ENCODE measurements around the gene LRRC8B.
"Not testable (repeated sequence)": the region's sequence is repeated elsewhere in the genome, so short reads cannot be mapped to it uniquely, and the experiment has no call there.

Gene LRRC8B

GRCh38 chr1:89503690-89504089 lies 20.9 kb upstream of the LRRC8B start:
- H3K4me2 ChIP-seq (ENCODE audit: low read length), result no peak overlapping the region

DNA sequence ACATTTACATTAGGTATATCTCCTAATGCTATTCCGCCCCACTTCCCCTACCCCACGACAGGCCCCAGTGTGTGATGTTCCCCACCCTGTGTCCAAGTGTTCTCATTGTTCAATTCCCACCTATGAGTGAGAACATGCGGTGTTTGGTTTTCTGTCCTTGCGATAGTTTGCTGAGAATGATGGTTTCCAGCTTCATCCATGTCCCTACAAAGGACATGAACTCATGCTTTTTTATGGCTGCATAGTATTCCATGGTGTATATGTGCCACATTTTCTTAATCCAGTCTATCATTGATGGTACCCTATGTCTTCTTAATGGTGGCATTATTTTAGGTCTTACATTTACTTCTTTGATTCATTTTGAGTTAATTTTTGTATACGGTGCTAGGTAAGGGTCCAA lies 14.6 kb upstream of the LRRC8B start:
- H4K20me1 ChIP-seq (ENCODE audit: insufficient read depth, low read length); H3K4me2 ChIP-seq (ENCODE audit: low read length); H3K4me3 ChIP-seq (ENCODE audit: low read length); H3K9me3 ChIP-seq (ENCODE audit: insufficient read depth, low read length); H3K27ac ChIP-seq (ENCODE audit: low read length); H3K27me3 ChIP-seq (ENCODE audit: low read depth, low read length); H3K4me1 ChIP-seq (ENCODE audit: low read length); H2AFZ ChIP-seq (ENCODE audit: low read depth, low read length); H3K36me3 ChIP-seq (replicated peaks; ENCODE audit: low read depth, low read length); H3K79me2 ChIP-seq (ENCODE audit: low read length); H3K9ac ChIP-seq (ENCODE audit: low read length): not testable (repeated sequence)

More at GRCh38 chr1:89503690-89504089, 20.9 kb upstream of the LRRC8B start:
- Histone ChIP-seq H3K79me2 (ENCODE audit: low read length) (no peaks in the 10 kb centered on the region), H2AFZ (ENCODE audit: low read depth, low read length) (no peak overlapping the region), H3K27me3 (ENCODE audit: low read depth, low read length) (no peaks in the 10 kb centered on the region), H3K4me3 (ENCODE audit: low read length) (no peak overlapping the region), H3K9me3 (ENCODE audit: insufficient read depth, low read length) (no peaks in the 10 kb centered on the region), H3K36me3 (replicated peaks; ENCODE audit: low read depth, low read length) (no peaks in the 10 kb centered on the region), H4K20me1 (ENCODE audit: insufficient read depth, low read length) (no peaks in the 10 kb centered on the region), H3K4me1 (ENCODE audit: low read length) (no peaks in the 10 kb centered on the region), H3K9ac (ENCODE audit: low read length) (no peak overlapping the region), H3K27ac (ENCODE audit: low read length) (no peak overlapping the region)
- TF ChIP-seq CTCF (IDR thresholded peaks at IDR 0.05; ENCODE audit: low read depth, low read length) (no peak), EZH2phosphoT487 (IDR thresholded peaks at IDR 0.05; ENCODE audit: low read depth) (no peak)

DNA sequence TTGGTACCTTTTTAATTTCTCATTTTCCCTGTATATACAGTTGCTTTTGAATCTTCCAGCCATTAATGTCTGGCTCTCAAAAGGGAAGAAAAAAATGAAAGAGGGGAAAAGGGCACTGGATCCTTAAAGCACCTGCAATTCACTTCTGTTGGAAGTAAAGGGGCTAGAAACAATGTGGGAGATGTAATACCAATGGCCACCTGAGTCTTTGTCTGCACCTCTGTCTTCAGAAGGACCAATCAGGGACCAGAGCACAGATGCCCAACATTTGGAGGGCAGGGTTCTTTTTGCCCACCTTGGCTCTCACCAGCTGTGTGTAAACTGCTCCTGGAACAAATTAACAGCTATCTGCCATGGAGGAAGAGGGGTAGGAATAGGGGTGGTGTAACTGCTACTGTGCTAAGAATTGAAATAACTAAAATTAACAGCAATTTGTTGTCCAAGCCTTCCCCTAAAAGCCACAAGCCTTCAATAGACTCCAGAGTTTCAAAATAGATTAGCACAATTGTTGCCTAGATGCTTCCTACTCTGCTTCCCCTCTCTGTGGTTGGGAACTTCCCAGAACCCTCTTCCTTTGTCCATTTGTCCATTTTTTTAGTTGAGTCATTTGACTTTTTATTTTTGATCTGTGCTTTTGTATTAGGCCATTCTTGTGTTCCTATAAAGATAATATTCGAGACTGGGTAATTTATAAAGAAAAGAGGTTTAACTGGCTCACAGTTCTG lies 11.5 kb upstream of the LRRC8B start:
- no peak overlapping the region for H3K4me2 ChIP-seq (ENCODE audit: low read length)
- H3K27ac ChIP-seq (ENCODE audit: low read length), result no peak overlapping the region
- no peaks in the 10 kb centered on the region for H3K9me3 ChIP-seq (ENCODE audit: insufficient read depth, low read length)
- H3K4me3 ChIP-seq (ENCODE audit: low read length), result no peak overlapping the region
- no peaks in the 10 kb centered on the region for H4K20me1 ChIP-seq (ENCODE audit: insufficient read depth, low read length)
- H3K27me3 ChIP-seq (ENCODE audit: low read depth, low read length), result no peaks in the 10 kb centered on the region
- no peaks in the 10 kb centered on the region for H3K79me2 ChIP-seq (ENCODE audit: low read length)
- no peaks in the 10 kb centered on the region for H3K4me1 ChIP-seq (ENCODE audit: low read length)
- H2AFZ ChIP-seq (ENCODE audit: low read depth, low read length), result no peak overlapping the region
- TF ChIP-seq EZH2phosphoT487 (IDR thresholded peaks at IDR 0.05; ENCODE audit: low read depth), result no peak
- no peak overlapping the region for H3K9ac ChIP-seq (ENCODE audit: low read length)
- no peaks in the 10 kb centered on the region for H3K36me3 ChIP-seq (replicated peaks; ENCODE audit: low read depth, low read length)

DNA sequence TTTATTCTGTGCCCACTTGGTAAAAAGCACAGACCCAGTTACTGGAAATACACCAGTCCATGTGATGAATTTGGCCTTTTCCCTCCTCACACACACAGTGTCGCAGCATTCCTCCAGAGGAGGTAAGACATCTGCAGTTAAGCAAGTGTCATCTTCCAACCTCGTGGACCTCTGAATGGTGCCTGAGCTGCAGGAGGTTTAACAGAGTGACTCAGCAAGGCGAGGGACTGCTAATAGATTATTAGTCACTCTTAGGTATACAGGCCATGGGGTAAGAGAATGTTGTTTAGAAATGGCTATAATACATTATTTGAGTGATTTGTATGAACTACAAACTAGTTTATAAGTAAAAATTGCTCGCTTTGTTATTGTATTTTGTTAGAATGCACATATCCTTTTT lies 8.6 kb upstream of the LRRC8B start:
- TF ChIP-seq CTCF (IDR thresholded peaks at IDR 0.05; ENCODE audit: low read depth, low read length) (no peak), EZH2phosphoT487 (IDR thresholded peaks at IDR 0.05; ENCODE audit: low read depth) (no peak)
- no peak overlapping the region for H3K9ac ChIP-seq (ENCODE audit: low read length)
- no peaks in the 10 kb centered on the region for H3K36me3 ChIP-seq (replicated peaks; ENCODE audit: low read depth, low read length)
- no peaks in the 10 kb centered on the region for H3K79me2 ChIP-seq (ENCODE audit: low read length)
- no peak overlapping the region for H3K27ac ChIP-seq (ENCODE audit: low read length)
- no peaks in the 10 kb centered on the region for H4K20me1 ChIP-seq (ENCODE audit: insufficient read depth, low read length)
- no peaks in the 10 kb centered on the region for H3K4me1 ChIP-seq (ENCODE audit: low read length)
- H3K4me2 ChIP-seq (ENCODE audit: low read length), result no peak overlapping the region
- no peaks in the 10 kb centered on the region for H3K27me3 ChIP-seq (ENCODE audit: low read depth, low read length)
- H3K9me3 ChIP-seq (ENCODE audit: insufficient read depth, low read length), result no peaks in the 10 kb centered on the region
- no peak overlapping the region for H2AFZ ChIP-seq (ENCODE audit: low read depth, low read length)
- H3K4me3 ChIP-seq (ENCODE audit: low read length), result no peak overlapping the region

GRCh38 chr1:89518221-89518631 lies 6.4 kb upstream of the LRRC8B start:
- no peaks in the 10 kb centered on the region for H3K36me3 ChIP-seq (replicated peaks; ENCODE audit: low read depth, low read length)
- no peaks in the 10 kb centered on the region for H3K27me3 ChIP-seq (ENCODE audit: low read depth, low read length)
- H3K79me2 ChIP-seq (ENCODE audit: low read length), result no peaks in the 10 kb centered on the region
- no peak overlapping the region for H3K9ac ChIP-seq (ENCODE audit: low read length)
- no peaks in the 10 kb centered on the region for H4K20me1 ChIP-seq (ENCODE audit: insufficient read depth, low read length)
- H3K4me3 ChIP-seq (ENCODE audit: low read length), result no peak overlapping the region
- peaks cover 3% of the 10 kb centered on the region for H3K4me1 ChIP-seq (ENCODE audit: low read length)
- H2AFZ ChIP-seq (ENCODE audit: low read depth, low read length), result no peak overlapping the region
- H3K4me2 ChIP-seq (ENCODE audit: low read length), result no peak overlapping the region
- H3K27ac ChIP-seq (ENCODE audit: low read length), result no peak overlapping the region
- no peaks in the 10 kb centered on the region for H3K9me3 ChIP-seq (ENCODE audit: insufficient read depth, low read length)
- TF ChIP-seq EZH2phosphoT487 (IDR thresholded peaks at IDR 0.05; ENCODE audit: low read depth), result no peak
- TF ChIP-seq CTCF (IDR thresholded peaks at IDR 0.05; ENCODE audit: low read depth, low read length), result no peak
